Thyroid gland (tissue), 4 donors: Measurements from ENCODE around the gene DNAJB6.

Experiments used
- CTCF ChIP-seq, 6 experiments: fragments of 200-600 bp in 3 of 6; fragments of 450-650 bp in 3 of 6; sonication (generic) in 3 of 6; IDR thresholded peaks; one replicate each; pipeline ENCODE4 v1.5.1; 2016 to 2019; ENCODE audit warnings: antibody characterized with exemption in 6 of 6, mild to moderate bottlenecking in 2 of 6, inconsistent platforms in 1 of 6, moderate library complexity in 1 of 6
- POLR2A ChIP-seq, 2 donors: fragments of 450-650 bp; IDR thresholded peaks; one replicate each; pipeline ENCODE4 v1.6.1; 2017; ENCODE audit warnings: antibody characterized with exemption in 2 of 2, mild to moderate bottlenecking in 2 of 2, moderate library complexity in 1 of 2

GRCh38 chr7:157323401-157323800 lies 13.4 kb upstream of the DNAJB6 start:
- TF ChIP-seq CTCF (IDR thresholded peaks at IDR 0.05) (no peak), POLR2A (IDR thresholded peaks at IDR 0.05) (no peak)
